NB4 (cell line): Measurements from ENCODE around the gene LY6G5B.

Experiments used
- CTCF ChIP-seq: IDR thresholded peaks from one replicate; pipeline ENCODE4 v1.5.1; 2012; ENCODE audit warnings: low read depth, low read length
- MAX ChIP-seq: IDR thresholded peaks from 2 replicates; pipeline ENCODE4 v1.6.1; 2011; ENCODE audit warnings: low read depth, low read length
- POLR2A ChIP-seq: IDR thresholded peaks from 2 replicates; pipeline ENCODE4 v1.6.1; 2011; ENCODE audit warnings: mild to moderate bottlenecking; ENCODE audit not compliant: insufficient read length; ENCODE audit errors: extremely low read depth

GRCh38 chr6:31639043-31639442 lies 30.7 kb upstream of the LY6G5B start:
- no peak for TF ChIP-seq CTCF
- no peak for TF ChIP-seq POLR2A
- TF ChIP-seq MAX, result no peak
